ENCODE results near the gene APC2. TPM values are rescaled to one million over a fixed set of nuclear protein-coding genes. Genes with fewer than 3 reads are reported as not detected.
A peak's percentile ranks its signal among the peaks of the same experiment; 100 is the strongest.
"Not testable (repeated sequence)": the region's sequence is repeated elsewhere in the genome, so short reads cannot be mapped to it uniquely, and the experiment has no call there.

APC2 gene
- total RNA-seq, 1 experiment from 2014 or later, result 0.31 TPM

DNA sequence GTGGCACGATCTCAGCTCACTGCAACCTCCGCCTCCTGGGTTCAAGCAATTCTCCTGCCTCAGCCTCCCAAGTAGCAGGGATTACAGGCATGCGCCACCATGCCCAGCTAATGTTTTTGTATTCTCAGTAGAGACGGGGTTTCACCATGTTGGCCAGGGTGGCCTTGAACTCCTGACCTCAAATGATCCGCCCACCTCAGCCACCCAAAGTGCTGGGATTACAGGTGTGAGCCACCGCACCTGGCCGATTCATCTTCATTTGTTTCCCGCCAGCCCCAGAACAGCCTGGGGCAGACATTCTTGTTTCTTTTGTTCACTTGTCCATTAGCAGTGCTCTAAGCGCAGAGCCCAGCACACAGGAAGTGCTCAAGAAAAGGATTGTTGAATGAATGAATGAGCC is 27.1 kb downstream of the APC2 start:
- DNase-seq; H3K36me3 ChIP-seq (replicated peaks; ENCODE audit: control insufficient read depth, insufficient read depth, low read length); H3K4me3 ChIP-seq (ENCODE audit: insufficient read depth, low read depth, low read length): not testable (repeated sequence)
- H3K27me3 ChIP-seq (ENCODE audit: control insufficient read depth, insufficient read depth, low read length), result peaks cover 12% of the 10 kb centered on the region

DNA sequence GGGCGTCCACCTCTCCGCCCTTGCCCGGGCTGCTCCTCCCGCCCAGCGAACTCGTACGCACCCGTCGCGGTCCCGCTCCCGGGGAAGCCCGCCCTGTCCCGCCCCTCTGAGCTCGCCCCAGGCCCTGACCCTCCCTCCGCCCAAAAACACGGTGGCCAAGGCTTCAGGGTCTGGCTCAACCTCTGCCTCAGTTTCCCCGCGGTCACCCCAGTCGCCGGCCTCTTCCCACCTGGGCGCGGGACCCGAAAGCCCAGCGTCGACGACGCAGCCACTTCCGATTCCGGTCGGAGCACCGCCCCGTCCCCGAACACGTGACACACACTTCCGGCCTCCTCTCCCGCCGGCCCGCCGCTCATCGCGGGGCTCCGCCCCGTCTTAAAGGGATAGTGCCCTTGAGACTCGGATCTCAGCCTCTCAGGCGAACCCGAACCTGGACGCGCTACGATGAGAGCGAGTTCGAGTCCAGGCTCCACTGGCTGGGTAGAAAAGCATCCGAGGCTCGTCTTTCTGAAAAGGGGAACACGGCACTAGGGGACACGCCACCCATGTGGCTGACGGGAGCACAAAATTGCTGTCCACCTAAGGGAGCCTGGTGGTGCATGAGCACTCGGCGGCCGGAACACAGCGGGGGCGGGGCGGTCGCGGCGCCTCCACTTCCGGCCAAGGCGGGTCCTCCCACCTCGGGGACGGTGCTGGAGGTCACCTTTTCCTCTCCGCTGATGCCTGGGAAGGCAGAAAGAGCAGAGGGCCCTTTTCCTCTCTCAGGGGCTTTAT is 29.2 kb downstream of the APC2 start, which contains the start of gene C19orf25:
Gene C19orf25, minus strand, starts transcription at position 282 of the 774 bp plus-strand sequence. CDS start 312 bp downstream, outside the sequence.
- Histone ChIP-seq H3K4me3 (ENCODE audit: insufficient read depth, low read depth, low read length) (peak within 1 kb of the TSS; percentile 80), H3K36me3 (replicated peaks; ENCODE audit: control insufficient read depth, insufficient read depth, low read length) (peaks cover 2% of the 10 kb centered on the region), H3K27me3 (ENCODE audit: control insufficient read depth, insufficient read depth, low read length) (no peaks in the 10 kb centered on the region)
- peak; percentile 99 for DNase-seq

DNA sequence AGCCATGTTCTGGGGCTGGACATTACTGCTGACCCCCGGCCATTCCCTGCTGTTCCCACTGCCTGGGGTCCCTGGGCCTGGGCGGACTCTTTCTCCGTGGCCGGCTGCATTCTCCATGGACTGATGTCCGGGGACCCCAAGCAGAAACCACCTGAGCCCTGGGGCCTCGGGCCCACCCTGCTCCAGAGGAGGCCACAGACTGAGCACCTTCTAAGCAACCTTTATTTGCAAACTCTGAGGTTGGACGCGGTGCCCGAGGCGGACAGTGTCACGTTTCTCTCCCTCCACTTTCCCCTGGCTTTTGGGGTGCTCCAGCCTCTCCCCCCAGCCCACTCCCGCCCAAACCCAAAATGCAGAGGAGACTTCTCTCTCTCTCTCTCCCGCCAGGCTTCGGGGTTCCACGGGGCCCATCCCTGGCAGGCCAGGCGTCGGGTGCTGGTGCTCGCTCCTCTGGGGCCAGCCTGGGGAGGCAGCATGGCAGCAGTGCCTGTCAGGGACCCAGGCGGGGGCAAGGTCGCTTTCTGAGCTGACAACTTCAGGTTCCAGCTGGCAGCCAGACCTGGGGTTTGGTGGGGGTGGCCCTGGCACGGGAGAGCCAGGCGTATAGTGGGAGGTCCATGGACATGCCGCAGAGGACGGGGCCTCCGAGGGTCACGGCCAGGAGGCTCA is 31.4 kb downstream of the APC2 start:
- DNase-seq, result no peak
- peaks cover 2% of the 10 kb centered on the region for H3K36me3 ChIP-seq (replicated peaks; ENCODE audit: control insufficient read depth, insufficient read depth, low read length)
- no peaks in the 10 kb centered on the region for H3K27me3 ChIP-seq (ENCODE audit: control insufficient read depth, insufficient read depth, low read length)
- H3K4me3 ChIP-seq (ENCODE audit: insufficient read depth, low read depth, low read length), result no peak overlapping the region

DNA sequence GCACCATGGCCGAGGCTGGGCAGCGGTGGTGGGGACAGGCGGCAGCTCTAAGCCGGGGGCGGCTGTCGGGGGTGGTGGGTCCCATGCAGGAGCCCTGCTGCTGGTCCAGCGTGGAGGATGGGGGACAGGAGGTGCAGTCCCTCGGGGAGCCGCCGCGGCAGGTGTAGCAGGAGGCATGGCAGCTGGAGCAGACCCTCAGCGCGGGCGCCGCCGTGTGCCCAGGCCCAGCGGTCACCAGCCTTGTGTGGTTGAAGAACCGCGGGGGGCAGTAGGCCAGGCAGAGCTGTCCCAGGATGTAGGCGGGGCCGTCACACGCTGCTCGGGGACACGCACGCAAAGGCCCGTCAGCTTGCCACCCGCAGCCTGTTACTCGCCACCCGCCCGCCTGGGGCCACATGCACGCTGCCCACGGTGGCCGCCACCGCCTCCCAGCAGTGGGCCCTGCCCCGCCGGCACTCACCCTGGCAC is 32.0 kb downstream of the APC2 start:
- Histone ChIP-seq H3K4me3 (ENCODE audit: insufficient read depth, low read depth, low read length) (no peak overlapping the region), H3K36me3 (replicated peaks; ENCODE audit: control insufficient read depth, insufficient read depth, low read length) (peaks cover 2% of the 10 kb centered on the region), H3K27me3 (ENCODE audit: control insufficient read depth, insufficient read depth, low read length) (no peaks in the 10 kb centered on the region)
- peak; percentile 65 for DNase-seq

DNA sequence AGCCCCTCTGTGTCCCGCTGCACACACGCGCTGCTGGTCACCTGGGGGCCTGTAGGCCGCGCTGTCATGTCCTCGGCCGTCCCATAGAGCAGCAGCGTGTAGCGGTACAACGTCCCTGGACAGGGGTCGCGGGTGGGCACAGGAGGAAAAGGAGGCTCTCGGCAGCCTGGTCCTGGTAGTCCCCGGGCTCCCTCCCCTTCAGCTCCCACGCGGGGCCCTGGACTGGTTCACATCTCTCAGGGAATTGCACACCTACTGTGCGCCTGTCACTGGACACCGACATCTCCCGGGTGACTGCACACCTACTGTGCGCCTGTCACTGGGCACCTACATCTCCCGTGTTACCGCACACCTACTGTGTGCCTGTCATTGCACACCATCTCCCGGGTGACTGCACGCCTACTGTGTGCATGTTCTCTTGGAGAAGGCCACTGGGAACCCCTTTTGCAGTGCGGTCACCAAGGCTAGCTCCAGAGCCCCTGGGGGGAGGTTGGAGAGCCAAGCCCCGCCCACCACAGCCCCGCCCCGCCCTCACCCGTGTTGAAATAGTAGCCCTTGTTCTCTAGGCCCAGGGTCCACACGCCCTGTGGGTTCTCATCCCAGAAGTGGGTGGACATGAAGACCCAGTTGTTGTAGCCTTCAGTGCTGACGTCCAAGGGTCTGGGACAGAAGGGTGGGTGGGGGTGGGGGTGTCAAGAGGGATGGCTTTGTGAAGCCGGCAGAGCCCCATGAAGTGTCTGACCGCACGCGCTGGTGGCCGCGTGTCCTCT is 32.6 kb downstream of the APC2 start:
- DNase-seq, result peak; percentile 72
- Histone ChIP-seq H3K36me3 (replicated peaks; ENCODE audit: control insufficient read depth, insufficient read depth, low read length) (no peaks in the 10 kb centered on the region), H3K27me3 (ENCODE audit: control insufficient read depth, insufficient read depth, low read length) (no peaks in the 10 kb centered on the region), H3K4me3 (ENCODE audit: insufficient read depth, low read depth, low read length) (no peak overlapping the region)

DNA sequence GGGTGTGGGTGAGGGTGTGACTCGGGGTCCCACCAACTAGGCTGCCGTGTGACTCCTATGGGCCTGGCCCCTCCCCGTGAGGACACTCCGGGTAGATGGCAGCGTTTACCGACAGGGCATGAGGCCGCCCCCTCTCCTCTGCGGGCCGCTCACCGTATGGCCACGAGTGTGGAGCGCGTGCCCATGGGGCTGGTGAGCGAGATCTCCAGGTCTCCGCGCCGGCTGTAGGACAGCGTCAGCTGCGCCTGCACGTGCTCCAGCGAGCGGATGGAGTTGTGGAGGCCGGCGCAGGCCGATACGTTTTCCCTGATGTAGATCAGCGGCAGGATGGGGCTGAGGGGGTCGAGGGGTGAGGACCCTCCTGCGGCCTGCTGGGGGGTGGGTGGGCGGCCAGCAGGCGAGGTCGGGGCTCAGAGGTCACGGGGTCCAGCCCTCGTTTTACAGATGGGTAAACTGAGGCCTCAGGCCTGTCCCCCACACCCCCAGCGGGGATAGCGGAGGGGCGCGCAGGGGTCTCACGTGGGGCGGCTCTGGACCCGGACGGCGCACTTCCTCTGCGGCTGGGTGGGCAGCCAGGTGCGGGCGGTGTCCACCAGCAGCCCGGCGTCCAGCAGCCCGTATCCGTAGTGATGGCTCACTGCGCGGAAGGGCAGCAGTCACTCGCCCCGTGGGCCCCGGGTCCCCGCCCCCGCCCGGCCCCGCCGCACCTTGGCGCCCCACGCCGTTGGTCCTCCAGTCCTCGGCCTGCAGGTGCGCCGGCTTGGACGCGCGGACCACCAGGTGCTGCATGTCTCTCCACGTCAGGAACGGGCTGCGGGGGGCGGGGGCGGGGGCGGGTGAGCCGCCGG is 33.4 kb downstream of the APC2 start:
- DNase-seq, result peak; percentile 68
- Histone ChIP-seq H3K36me3 (replicated peaks; ENCODE audit: control insufficient read depth, insufficient read depth, low read length) (no peaks in the 10 kb centered on the region), H3K4me3 (ENCODE audit: insufficient read depth, low read depth, low read length) (no peak overlapping the region), H3K27me3 (ENCODE audit: control insufficient read depth, insufficient read depth, low read length) (no peaks in the 10 kb centered on the region)

DNA sequence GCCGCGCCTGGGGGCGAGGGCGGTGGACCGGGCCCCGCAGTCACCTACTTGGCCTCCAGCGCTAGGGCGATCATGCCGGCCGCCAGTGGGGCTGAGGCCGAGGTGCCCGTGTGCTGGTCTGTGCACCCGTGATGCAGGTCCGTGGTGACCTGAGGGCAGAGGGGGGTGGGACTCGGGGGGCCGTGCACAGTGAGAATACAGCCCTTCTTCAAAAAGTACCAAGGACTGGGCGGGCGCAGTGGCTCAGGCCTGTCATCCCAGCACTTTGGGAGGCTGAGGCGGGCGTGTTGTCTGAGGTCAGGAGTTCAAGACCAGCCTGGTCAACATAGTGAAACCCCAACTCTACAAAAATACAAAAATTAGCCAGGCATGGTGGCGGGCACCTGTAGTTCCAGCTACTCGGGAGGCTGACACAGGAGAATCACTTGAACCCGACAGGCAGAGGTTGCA is 34.1 kb downstream of the APC2 start:
- no peak for DNase-seq
- Histone ChIP-seq H3K27me3 (ENCODE audit: control insufficient read depth, insufficient read depth, low read length) (no peaks in the 10 kb centered on the region), H3K4me3 (ENCODE audit: insufficient read depth, low read depth, low read length) (no peak overlapping the region), H3K36me3 (replicated peaks; ENCODE audit: control insufficient read depth, insufficient read depth, low read length) (no peaks in the 10 kb centered on the region)

DNA sequence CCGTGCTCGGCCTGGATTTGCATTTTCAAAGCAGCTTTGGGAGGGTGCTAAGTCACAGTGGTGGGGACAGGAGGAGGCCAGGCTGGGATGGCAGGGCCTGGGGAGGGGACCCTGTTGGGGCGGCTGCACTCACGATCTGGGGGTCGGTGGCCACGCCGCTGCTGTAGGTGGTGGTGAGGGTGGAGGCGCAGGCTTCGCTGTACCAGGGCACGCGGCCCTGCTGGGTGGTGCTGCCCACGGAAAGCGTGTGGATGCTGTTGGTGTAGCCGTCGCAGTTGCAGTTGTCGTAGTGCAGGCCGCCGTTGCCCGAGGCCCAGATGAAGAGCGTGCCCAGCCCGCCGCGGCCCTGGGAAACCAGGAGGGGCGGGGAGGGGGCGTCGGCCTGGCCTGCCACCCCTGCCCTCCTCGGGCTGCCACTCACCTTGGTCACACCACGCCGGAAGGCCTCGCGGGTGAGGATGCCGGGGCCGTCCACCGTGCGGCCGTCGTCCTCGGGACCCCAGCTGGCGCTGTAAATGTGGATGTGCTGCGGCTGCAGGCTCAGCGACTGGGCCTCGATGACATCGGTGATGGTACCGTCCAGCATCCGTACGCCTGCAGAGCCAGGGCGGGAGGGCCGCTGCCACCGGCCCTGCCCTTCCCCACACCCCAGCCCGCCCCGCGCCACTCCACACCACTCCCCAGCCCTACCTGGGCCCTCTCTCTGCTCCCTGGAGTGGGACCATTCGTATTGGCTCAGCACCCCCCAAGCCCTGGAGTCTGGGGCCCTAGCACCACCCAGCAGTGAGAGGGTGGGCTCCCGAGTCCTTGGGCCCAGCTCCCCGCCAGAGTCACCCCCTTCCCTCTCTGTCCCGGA is 37.0 kb downstream of the APC2 start:
- no peaks in the 10 kb centered on the region for H3K36me3 ChIP-seq (replicated peaks; ENCODE audit: control insufficient read depth, insufficient read depth, low read length)
- peak; percentile 64 for DNase-seq
- H3K4me3 ChIP-seq (ENCODE audit: insufficient read depth, low read depth, low read length), result no peak overlapping the region
- peaks cover 11% of the 10 kb centered on the region for H3K27me3 ChIP-seq (ENCODE audit: control insufficient read depth, insufficient read depth, low read length)

DNA sequence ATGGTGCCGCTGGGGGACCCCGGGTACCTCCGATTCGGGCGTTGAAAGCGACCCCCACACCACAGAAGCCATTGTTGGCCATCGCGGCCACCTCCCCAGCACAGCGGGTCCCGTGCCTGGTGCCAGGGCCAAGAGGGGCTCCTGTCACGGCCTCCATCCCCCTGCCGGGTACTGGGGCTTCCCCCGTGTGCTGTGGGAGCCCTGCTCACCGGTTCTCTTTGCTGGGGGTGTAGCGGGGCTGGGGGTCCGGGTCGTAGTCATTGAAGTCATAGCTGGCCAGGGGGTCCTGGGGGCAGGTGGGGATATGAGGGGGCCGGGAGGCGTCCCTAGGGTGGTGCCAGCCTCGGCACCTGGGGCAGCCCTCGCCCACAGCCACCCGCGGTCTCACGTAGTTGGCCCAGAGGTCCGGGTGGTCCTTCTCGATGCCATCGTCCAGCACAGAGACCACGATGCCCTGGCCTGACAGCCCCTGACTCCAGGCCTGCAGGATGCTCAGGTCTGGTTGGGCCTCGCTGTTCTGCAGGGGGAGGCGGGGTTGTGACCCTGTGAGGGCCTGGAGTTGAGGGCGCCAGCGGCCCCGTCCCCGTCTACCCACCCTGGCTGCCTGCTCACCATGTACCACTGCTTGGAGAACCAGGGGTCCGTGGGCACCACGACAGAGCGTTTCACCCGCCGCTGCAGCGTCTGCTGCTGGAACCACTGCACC is 37.8 kb downstream of the APC2 start:
- peaks cover 16% of the 10 kb centered on the region for H3K27me3 ChIP-seq (ENCODE audit: control insufficient read depth, insufficient read depth, low read length)
- H3K4me3 ChIP-seq (ENCODE audit: insufficient read depth, low read depth, low read length), result no peak overlapping the region
- no peak for DNase-seq
- H3K36me3 ChIP-seq (replicated peaks; ENCODE audit: control insufficient read depth, insufficient read depth, low read length), result no peaks in the 10 kb centered on the region

DNA sequence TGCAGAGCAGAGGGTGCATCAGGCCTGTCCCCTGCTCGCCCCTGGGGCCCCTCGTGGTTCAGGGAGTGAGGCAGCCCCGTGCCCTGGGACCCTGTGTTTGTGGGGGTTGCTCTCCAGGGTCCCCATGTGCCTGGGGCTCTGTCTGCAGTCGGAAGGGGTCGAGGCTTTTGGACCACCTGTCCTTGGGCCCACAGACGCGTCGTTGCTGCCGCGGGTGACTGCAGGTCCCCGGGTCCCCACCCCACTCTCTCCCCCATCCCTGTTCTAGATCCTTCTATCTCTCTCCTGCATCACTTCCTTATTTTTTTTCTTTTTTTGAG is 38.3 kb downstream of the APC2 start:
- DNase-seq, result no peak
- H3K36me3 ChIP-seq (replicated peaks; ENCODE audit: control insufficient read depth, insufficient read depth, low read length), result no peaks in the 10 kb centered on the region
- H3K27me3 ChIP-seq (ENCODE audit: control insufficient read depth, insufficient read depth, low read length), result peaks cover 19% of the 10 kb centered on the region
- no peak overlapping the region for H3K4me3 ChIP-seq (ENCODE audit: insufficient read depth, low read depth, low read length)

DNA sequence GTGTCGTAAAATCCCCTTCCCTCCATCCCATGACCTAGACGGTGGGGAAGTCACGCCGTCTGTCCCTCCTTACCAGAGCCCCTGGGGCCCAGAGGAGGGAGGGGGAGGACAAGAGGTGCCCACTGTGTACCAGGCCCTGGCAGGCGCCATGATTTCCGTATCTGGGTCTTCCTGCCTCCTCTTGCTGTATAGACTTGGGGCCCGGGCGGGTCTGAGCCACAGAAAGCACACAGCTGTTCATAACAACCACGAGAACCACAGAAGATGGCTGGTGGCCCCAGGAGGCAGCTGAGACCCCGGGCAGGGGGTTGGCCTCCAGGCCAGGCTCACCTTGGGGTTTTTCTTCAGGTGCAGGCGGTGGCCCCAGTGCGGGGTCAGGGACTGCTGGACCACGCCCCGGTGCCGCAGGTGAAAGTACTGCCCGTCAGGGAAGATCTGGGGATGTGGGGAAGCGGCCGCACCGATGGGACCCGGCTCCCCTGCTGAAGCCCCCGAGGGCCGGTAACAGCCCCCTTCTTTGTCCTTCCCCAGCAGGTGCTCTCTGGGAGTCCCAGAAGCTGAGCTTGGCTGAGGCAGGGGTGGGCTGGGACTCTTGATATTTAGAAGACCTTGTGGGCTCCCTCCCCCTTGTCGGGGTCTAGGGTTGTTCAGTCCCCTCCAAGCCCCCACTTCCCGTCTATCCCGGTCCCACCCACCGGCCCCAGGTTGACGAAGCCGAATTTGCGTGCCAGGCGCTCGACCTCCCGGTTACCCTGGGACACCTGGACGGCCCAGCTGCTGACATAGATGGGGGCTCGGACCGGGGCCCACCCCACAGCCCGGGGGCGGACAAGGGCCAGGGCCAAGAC is 39.8 kb downstream of the APC2 start:
- H3K27me3 ChIP-seq (ENCODE audit: control insufficient read depth, insufficient read depth, low read length), result peaks cover 19% of the 10 kb centered on the region
- DNase-seq, result peak; percentile 84
- H3K4me3 ChIP-seq (ENCODE audit: insufficient read depth, low read depth, low read length), result peak overlapping the region; percentile 49
- H3K36me3 ChIP-seq (replicated peaks; ENCODE audit: control insufficient read depth, insufficient read depth, low read length), result no peaks in the 10 kb centered on the region

Measured in H7 (cell line).